Upper lobe of left lung (tissue), 4 donors: ENCODE results near the gene ATP2B2.

ENCODE experiments used
- EP300 ChIP-seq, 4 donors: sonication (generic); formaldehyde crosslinking; IDR thresholded peaks; one replicate each; pipeline ENCODE4 v1.5.1; 2017; ENCODE audit warnings: antibody characterized with exemption in 4 of 4, control low read depth in 2 of 4
- POLR2A ChIP-seq, 4 donors: fragments of 450-650 bp; IDR thresholded peaks; one replicate each; pipeline ENCODE4 v1.5.1; 2016 to 2017; ENCODE audit warnings: antibody characterized with exemption in 4 of 4, mild to moderate bottlenecking in 2 of 4
- POLR2AphosphoS5 ChIP-seq, 2 donors: sonication (generic); formaldehyde crosslinking; IDR thresholded peaks; one replicate each; pipeline ENCODE4 v1.5.1; 2017; ENCODE audit warnings: antibody characterized with exemption in 2 of 2
- TF ChIP-seq, protein P1 (sequence below), 6 experiments: fragments of 450-650 bp in 4 of 6; fragments of 200-600 bp in 2 of 6; sonication (generic) in 2 of 6; IDR thresholded peaks; one replicate each; pipeline ENCODE4 v1.5.1; 2016 to 2019; ENCODE audit warnings: antibody characterized with exemption in 6 of 6

DNA sequence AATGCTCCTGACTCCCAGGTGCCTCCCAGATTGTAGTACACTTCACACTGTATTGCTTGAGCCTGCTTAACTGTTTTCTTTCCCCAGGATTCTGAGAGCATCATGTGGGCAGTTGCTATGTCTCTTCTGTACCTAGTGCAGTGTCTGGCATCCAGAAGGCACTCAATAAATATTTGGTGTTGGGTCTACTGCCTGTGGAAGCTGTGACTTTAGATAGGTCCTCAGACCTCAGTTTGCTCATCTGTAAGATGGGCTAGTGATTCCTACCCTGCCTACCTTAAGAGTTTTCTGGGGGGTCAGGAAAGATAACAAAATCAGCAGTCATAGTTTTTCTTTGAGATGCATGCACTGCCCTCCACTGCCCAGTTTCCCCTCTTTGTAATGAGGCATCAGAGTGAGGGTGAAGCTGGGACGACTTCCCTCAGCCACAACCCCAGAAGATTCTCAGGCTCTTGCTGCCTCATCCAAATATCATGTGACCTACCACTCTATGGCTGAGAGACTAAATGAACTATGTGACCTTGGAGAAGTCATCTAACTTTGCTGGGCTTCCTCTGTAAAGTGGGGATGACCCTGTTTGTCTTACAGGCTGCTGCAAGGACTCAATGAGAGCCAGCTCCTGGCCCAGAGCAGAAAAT is 50.4 kb downstream of the ATP2B2 start:
- TF ChIP-seq, protein P1, sequence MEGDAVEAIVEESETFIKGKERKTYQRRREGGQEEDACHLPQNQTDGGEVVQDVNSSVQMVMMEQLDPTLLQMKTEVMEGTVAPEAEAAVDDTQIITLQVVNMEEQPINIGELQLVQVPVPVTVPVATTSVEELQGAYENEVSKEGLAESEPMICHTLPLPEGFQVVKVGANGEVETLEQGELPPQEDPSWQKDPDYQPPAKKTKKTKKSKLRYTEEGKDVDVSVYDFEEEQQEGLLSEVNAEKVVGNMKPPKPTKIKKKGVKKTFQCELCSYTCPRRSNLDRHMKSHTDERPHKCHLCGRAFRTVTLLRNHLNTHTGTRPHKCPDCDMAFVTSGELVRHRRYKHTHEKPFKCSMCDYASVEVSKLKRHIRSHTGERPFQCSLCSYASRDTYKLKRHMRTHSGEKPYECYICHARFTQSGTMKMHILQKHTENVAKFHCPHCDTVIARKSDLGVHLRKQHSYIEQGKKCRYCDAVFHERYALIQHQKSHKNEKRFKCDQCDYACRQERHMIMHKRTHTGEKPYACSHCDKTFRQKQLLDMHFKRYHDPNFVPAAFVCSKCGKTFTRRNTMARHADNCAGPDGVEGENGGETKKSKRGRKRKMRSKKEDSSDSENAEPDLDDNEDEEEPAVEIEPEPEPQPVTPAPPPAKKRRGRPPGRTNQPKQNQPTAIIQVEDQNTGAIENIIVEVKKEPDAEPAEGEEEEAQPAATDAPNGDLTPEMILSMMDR (IDR thresholded peaks at IDR 0.05): no peak
- TF ChIP-seq EP300 (IDR thresholded peaks at IDR 0.05) (no peak), POLR2A (IDR thresholded peaks at IDR 0.05) (no peak), POLR2AphosphoS5 (IDR thresholded peaks at IDR 0.05) (no peak)
